T1000 (cell line): ENCODE data around the gene ARHGEF16.

Experiments used
- DNase-seq: peaks from one replicate; lab custom pipeline; 2025; ENCODE audit warnings: mixed read lengths; lab: John Stamatoyannopoulos, UW

ARHGEF16 gene

DNA sequence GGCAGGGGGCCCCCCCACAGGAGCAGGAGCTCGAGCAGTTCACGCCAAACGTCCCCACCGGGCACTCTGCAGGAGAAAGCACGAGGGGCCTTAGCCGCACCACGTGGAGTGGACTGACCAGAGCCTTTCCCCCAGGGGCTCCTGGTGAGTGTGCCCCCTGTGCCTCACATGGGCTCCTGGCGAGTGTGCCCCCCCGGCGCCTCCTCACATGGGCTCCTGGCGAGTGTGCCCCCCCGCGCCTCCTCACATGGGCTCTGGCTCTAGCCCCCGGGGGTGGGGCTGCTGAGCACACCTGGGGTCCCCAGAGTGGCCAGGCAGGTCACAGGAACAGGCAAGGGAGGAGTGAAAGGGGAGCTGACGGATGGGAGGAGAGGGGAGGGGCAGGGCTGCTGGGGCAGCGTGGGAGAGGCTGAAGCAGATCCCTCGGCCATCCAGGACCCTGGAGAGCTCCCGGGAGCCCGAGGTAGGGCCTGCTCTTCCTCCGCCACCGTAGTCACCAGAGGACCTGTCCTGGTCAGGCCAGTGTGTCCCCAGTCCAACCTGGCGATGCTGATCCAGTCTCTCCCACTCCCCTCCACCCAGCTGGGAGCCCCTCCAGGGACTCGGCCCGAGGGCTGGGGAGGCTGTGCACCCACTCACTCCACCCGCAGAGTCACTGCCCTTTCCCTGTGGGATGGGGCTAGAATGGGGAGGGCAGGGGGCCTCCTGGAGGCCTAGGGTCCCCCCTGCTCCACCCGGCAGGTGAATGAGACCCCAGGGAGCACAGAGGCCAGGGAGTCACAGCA, 47.6 kb downstream of the ARHGEF16 start:
- no peak for DNase-seq

DNA sequence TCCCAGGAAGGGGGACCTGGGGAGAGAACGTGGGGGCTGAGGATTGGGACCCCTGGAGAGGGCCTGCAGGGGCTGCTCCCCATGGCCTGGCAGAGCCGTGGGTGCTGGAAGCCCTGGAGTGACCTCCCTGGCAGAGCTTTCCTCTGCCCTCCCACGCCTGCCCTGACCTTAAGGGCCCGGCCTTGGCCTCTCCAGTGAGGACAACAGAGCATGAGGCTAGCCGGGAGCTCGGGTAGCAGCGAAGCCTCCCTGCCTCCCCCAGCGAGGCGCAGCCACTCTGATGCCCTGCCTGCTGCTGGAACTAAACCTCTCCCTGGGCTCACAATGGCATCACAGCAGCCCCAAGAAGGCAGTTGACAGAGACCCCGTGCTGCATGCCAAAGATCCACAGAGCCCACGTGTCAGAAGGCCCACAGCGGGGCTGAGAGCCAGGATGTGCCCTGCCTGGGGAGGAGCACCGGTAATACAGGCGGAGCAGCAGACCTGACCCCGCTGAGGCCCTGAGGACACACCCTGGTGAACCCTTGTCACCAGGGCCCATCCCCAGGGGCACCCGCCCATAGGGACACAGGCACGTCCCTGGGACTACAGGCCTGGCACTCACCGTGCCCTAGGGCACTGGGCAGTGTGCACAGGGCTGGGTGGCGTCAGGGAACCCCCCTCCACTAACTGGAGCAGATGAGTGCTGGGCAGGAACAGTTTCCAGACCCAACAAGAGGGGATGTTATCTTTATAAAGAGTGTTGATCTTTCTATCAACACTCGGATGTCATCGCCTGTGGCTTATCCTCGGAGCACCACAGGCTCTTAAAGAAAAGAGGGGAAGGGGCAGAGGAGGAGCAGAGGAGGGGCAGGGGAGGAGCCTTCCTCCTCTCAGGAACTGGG, 48.4 kb downstream of the ARHGEF16 start:
- DNase-seq, result no peak

DNA sequence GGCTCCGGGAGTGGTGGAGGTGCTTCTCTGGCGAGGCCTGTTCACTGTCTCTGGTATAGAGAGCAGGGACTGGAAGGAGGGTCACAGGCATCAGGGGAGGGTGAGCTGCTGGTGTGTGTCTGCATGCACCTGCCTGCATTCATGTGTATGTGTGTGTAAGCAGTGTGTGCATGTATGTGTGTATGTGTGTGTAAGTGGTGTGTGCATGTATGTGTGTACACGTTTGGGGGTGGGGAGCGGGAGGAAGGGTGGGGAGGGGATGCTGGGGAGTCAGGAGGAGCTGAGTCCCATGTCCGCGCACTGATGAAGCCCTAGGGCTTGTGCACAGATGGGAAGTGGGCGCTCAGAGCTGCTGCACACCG, 49.0 kb downstream of the ARHGEF16 start:
- no peak for DNase-seq

GRCh38 chr1:3504151-3504821, 49.8 kb downstream of the ARHGEF16 start:
- DNase-seq, result peak; percentile 72

- DNase-seq, result no peak
These were observed 50.3 kb downstream of the ARHGEF16 start for GRCh38 chr1:3504822-3505153.

DNA sequence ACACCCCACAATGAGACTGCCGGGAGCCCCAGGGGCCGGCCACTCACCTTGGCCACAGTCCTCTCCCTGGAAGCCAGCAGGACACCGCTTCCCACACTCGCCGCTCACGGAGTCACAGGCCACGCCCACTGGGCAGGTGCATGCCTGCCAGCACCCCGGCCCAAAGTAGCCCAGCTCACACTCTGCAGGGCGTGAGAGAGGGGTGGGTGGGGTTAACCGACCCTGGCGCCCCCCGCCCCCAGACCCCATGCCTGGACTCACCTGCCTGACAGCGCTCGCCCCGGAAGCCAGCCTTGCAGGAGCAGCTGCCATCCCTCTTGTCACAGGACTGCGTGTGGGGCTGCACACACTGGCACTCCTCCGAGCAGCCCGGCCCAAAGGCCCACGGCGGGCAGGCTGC, 50.7 kb downstream of the ARHGEF16 start:
- no peak for DNase-seq

GRCh38 chr1:3506041-3506440, 51.6 kb downstream of the ARHGEF16 start:
- DNase-seq, result no peak

- DNase-seq, result no peak
These were observed 52.5 kb downstream of the ARHGEF16 start for GRCh38 chr1:3506943-3507342.

DNA sequence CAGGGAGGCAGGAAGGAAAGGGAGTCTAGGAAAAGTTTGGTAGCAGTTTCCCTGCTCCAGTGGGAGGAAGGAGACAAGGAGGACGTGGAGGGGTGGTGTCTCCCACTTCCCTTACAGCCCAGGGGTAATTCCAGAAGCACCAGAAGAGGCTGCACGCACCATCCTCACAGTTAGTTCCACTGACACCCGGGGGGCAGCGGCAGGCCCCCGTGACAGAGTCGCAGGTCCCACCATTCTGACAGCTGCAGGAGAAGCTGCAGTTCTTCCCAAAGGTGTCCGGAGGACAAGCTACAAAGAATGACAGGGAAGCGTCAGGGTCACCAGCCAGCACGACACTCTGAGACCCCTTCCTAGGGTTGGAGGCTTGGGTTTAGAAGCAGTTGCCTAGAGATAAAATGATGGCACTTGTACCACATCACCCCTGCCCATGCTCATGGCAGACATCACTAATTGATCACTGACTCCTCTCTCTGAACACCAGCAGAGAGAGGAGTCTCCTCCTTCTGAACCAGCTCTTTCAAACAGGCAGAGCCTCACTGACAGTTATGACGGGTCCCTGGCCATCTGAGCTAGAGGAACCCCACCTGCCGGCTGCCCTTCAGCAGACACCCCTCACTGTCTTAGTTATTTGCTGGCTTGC, 53.3 kb downstream of the ARHGEF16 start:
- no peak for DNase-seq

GRCh38 chr1:3508757-3509415, 54.4 kb downstream of the ARHGEF16 start:
- no peak for DNase-seq

- no peak for DNase-seq
These were observed 55.3 kb downstream of the ARHGEF16 start for GRCh38 chr1:3509721-3510120.

DNA sequence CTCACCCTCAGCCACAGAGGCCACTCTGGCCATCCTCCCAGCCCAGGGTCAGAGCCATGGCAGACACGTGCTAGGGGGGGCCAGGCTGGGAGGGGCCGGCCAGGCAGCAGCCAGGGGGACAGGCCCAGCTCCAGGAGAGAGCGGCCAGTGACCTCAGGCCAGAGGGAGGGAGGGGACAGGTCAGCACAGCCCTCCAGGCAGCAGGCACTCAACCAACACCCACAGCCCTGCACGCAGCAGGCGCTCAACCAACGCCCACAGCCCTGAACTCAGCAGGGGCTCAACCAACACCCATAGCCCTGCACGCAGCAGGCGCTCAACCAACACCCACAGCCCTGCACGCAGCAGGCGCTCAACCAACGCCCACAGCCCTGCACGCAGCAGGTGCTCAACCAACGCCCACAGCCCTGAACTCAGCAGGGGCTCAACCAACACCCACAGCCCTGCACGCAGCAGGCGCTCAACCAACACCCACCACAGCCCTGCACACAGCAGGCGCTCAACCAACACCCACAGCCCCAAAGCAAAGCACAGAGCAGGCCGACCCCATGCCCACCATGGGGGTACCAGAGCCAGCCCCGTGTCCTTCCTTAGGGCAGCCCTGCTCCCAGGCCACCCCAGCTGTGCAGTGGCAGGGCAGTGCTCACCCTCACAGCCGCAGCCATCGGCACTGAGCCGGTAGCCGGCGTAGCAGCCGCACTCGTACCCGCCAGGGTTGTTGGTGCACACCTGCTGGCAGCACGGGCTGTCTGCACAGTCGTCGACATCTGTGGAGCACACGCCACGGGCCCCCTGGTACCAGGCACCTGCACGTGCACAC, 55.9 kb downstream of the ARHGEF16 start:
- no peak for DNase-seq

DNA sequence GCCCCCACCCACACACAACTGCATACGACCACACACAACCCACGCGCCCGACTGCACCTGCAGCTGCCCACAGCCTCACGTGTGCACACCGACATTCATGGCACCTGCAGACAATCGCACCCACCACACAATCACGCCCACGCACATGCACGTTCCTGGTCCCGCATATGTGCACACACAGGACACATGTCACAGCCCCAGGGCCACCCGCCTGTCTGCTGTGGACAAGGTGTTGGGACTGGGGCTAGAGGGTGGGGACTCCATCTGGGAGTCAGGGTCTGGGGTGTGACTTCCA, 56.4 kb downstream of the ARHGEF16 start:
- DNase-seq, result no peak

- no peak for DNase-seq
These were observed 56.8 kb downstream of the ARHGEF16 start for GRCh38 chr1:3511306-3511705.

DNA sequence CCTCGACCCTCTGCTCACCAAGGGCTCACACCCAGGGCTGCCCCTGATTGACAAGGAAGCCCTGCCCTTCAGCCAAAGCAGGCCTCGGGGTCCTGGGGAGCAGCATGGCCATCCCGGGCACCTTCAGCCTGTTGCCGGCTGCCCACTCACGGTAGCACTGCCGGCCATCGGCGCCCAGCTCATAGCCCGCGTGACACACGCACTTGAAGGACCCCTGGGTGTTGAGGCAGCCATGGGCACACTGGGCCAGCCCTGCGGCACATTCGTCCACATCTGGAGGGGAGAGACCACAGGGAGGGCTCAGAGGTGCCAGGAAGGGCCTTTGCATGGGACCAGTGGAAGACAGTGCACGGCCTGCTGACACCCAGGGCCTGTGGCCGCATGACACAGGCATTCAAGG, 57.4 kb downstream of the ARHGEF16 start:
- DNase-seq, result no peak

DNA sequence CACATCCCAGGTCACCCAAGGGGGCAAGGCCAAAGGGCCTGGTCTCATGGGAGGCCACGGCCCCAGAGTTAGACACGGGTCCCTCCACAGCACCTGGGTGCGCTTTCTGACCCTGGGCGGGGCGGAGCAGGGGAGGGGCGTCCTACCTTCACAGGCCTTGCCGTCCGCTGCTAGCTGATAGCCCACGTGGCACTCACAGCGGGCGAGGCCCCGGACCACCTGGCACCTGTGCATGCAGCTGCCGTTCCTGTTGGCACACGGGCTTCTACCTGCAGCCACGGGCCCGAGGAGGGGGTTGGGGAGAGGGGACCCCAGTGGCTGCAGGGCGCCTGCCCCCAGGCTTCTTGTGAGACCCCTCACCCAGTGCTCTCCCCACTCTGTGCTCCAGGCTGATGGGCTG, 59.9 kb downstream of the ARHGEF16 start:
- DNase-seq, result no peak

DNA sequence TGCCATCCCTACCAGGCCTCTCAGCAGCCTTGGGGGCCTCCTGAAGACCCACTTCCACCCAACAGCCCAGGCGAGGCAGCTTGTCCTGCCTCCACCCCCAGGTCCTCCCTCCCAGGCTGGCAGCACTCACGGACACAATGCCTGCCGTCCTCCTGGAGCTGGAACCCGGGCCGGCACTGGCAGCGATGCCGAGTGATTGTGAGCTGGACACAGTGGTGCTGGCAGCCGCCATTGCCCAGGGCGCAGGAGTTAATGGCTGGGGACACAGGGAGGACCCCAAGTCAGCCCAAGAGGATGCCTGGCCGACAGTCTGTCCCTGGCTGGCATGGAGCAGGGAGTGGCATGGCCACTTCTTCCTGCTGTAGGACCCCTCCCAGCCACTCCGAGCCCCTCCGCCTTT, 60.8 kb downstream of the ARHGEF16 start:
- no peak for DNase-seq

DNA sequence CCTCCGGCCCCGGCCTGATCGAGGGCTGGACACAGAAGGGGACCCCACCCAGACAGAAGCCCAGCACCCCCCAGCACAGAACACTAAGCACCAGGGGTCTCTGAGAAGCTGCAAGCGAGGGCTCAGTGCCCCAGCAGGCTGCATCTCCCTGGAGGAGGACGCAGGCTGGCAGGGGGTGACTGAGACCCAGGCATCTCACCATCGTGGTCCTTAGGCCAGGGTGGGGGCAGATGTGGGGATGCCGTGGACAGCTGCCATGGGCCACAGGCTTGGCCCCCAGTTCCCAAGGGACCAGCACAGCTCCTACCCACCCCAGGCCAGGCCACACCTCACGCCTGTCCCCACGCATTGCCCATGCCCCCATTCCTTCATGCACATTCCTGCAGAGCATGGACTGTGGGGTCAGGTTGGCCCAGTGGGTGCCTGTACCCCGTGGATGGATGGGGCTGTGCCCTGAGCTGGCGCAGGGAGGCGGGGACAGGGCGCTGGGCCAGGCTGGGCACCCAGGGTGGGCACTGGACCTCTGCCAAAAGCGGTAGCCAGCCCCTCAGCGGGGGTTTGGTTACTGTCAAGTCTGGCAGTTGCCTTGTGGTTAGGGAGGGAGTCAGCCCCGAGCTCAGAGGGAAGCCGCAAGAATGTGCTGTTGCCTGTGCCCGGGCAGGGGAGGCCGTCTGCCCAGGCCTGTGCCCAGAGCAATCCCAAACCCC, 61.5 kb downstream of the ARHGEF16 start:
- peak; percentile 19 for DNase-seq

DNA sequence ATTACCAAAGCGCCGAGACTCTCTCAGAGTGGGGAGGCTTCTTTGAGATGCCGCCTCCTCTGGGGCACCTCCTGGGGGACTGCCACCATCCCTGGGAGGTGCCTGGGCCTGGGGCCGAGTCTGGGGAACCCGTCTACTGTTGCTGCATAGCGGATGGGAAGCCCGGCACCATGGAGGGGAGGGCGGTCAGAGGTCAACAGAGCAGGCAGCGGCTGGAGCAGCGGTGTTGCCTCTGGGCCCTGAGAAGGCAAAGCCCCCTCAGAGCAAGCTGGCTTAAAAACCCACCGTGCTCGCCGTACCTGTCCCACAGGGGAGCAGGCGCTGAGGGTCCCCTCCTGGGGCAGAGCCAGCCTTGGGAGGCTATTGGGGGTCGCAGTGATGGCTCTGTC, 62.0 kb downstream of the ARHGEF16 start:
- DNase-seq, result no peak

- DNase-seq, result no peak
These were observed 62.6 kb downstream of the ARHGEF16 start for GRCh38 chr1:3516911-3517675.
